ENCODE results near the gene CNOT4.

Gene CNOT4

GRCh38 chr7:135403302-135403701, 106.6 kb downstream of the CNOT4 start:
- no peak for DNase-seq (ENCODE audit: low spot score)

DNA sequence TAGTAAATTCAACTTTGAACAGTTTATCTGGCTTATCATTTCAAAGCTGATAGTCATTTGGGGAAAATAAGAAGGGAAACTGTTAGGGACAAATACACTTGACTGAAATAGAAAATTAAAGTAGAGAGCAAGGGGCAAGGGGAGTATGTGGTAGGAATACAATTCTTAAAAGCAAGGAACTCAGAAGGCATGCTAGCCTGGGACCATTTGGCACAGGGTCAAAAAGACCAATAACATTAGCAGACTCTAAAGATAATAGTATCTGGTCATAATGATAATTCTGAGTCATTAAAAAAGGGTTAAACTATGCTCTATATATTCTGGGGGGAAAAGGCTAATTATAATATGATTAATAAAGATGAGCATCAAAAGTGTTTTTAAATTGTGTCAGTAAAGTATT, 112.2 kb downstream of the CNOT4 start:
- DNase-seq (ENCODE audit: low spot score) = no peak

DNA sequence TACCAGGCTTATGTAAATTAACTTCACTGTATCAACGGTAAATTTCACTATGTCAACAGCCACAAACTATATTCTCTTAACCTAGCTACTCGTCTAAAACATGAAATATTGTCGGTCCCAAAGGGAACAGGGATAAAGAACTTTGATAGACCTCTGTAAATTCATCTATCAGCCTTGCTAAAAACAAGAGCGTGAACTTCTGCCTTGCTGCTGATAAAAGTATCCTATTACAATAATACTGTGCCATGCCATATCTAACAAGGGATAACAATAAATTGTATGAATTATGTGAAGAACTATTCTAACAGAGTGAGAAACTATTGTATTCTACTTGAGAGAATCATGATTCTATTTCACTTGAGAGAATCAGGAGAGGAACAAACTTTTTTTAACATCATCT, 117.2 kb downstream of the CNOT4 start:
- no peak for DNase-seq (ENCODE audit: low spot score)

DNA sequence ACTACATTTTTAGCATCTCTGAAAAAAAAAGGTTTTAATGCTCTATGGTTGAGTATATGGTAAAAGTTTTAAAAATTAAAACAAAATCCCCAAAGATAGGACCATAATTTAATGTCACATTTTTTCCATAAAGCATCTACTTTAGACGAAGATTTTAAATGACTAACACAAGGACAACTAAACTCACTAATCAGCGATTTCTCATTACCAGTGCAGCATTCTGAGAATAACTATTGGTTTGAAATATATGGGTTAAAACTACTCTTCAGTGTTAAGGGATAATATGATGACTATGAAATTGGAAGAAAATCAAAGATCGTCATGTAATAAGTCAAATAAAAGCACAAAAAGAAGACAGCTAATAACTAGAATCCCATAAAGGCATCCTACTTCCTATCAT, 118.4 kb downstream of the CNOT4 start:
- no peak for DNase-seq (ENCODE audit: low spot score)

DNA sequence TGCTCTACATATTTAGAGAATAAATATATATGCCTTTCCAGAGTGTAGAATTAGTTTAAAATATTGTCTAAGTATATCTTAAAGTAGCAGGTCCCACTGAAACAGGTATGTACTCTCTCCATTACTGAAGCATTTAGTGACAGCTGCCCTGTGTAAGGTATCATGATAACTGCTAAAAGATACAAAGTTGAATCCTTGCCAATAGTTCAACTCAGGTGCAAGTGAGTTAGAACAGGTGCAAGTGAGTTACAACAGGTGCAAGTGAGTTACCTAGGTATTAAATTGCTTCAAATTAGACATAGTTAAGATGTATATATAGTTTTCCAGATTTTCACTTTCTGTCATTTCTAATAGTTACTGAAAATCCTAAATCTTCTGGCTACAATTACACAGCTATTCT, 119.1 kb downstream of the CNOT4 start:
- DNase-seq (ENCODE audit: low spot score) = no peak

DNA sequence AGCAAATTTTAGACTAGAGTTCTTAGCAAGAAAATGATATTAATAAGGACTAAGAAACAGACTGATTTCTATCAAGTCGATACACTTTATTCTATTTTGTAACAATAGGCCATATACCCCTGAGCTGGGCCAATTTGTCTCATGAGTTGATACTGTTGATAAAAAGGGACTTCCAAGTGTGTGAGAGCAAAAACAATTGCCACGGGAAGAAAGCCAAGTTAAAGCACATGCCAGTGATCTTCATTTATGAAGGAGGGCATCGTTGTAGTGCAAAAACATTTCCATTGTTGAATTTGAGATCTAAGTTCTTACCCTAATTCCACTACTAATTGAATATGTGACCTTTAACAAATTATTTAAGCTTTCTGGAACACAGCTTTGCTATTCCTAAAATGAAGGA, 119.9 kb downstream of the CNOT4 start:
- no peak for DNase-seq (ENCODE audit: low spot score)

DNA sequence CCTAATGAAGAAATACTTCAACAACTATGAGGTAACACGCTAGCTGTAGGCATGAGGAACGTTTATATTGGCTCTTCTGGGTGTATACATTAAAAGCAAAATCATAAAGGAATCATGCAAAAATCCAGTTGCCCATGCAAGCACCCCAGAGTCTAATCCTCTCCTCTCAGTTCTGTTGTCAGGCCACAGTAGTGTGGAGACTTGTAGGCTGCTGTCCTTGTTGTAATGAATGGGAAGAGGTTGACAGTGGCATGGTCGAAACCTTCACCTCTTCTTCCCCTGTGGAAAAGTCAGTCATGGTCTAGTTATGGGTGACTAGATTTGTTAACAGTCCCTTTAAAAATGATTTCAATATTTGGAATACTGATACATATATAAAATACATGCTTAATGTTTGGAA, 121.3 kb downstream of the CNOT4 start:
- no peak for DNase-seq (ENCODE audit: low spot score)

GRCh38 chr7:135386776-135387175, 123.1 kb downstream of the CNOT4 start:
- no peak for DNase-seq (ENCODE audit: low spot score)

DNA sequence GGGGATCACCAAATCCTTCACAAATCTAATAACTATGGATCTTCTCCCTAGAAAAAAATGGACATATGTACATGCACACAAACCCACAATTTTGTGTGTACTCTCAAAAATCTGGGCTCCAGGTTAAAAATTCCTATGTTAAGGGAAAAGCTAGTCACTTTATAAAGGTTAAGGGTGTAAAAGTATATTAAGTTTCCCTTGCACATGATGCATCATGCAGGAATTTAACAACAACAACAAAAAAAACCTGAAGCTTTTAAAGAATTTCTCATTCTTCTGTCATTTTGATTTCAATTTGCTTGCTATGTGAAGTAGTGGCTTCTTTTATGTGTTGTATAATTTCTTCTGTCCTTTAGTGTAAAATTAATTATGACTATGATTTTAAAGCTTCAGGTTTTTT, 123.7 kb downstream of the CNOT4 start:
- no peak for DNase-seq (ENCODE audit: low spot score)

- no peak for DNase-seq (ENCODE audit: low spot score)
These were observed 124.7 kb downstream of the CNOT4 start for GRCh38 chr7:135385209-135385608.

GRCh38 chr7:135383525-135384175, 126.3 kb downstream of the CNOT4 start:
- no peak for DNase-seq (ENCODE audit: low spot score)

DNA sequence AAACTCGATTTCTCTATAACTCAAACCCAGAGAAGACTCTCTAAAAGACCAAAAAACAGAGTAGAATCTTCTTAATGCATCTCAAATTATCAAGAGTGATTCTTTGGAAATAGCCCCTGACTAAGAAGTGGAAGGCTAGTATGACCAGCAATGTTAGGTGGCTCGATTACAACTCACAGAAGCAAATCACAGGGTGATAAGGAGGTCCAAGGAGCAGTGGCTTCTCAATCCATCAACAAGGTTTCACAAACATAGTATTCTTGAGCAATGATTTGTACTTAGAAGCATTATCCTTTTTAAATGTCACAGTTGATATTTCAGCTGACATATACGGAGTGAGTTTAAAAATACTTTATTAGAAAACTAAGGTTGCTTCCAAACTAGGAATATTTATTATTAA, 127.7 kb downstream of the CNOT4 start:
- DNase-seq (ENCODE audit: low spot score) = no peak

- no peak for DNase-seq (ENCODE audit: low spot score)
These were observed 128.5 kb downstream of the CNOT4 start for GRCh38 chr7:135381369-135381768.

DNA sequence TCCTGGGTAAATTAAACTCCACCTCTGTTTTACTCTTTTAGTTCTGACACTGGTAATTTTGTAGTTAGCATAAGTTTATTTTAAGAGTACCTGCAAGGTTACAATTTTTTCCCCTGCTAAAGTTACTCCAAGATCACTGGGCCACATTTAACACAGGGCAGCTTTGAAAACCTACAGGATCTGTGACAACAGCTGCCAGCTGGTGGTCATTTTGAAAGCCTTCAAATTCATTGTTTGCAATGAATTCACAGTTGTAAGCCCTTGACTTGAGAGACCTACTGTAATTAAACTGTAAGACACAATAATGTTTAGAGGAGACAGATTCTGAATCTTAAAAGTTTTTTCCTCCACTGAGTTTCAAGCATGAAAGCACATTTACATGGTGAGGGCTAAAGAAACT, 129.6 kb downstream of the CNOT4 start:
- DNase-seq (ENCODE audit: low spot score) = no peak

DNA sequence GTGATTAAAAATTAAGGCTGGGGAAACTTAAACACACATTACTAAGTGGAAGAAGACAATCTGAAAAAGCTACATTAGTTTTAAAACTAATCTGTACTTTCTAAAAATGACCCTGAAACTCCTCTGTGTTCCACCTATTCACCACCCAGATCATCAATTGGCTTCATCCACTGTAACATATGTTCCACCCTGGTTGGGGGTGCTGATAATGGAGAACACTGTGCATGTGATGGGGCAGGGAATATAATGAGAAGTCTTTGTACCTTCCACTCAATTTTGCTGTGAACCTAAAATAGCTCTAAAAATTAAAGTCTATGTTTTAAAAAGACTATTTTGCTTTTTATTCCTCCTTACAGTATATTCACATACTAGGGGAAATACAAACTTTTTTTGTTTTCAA, 132.7 kb downstream of the CNOT4 start:
- DNase-seq (ENCODE audit: low spot score) = no peak

DNA sequence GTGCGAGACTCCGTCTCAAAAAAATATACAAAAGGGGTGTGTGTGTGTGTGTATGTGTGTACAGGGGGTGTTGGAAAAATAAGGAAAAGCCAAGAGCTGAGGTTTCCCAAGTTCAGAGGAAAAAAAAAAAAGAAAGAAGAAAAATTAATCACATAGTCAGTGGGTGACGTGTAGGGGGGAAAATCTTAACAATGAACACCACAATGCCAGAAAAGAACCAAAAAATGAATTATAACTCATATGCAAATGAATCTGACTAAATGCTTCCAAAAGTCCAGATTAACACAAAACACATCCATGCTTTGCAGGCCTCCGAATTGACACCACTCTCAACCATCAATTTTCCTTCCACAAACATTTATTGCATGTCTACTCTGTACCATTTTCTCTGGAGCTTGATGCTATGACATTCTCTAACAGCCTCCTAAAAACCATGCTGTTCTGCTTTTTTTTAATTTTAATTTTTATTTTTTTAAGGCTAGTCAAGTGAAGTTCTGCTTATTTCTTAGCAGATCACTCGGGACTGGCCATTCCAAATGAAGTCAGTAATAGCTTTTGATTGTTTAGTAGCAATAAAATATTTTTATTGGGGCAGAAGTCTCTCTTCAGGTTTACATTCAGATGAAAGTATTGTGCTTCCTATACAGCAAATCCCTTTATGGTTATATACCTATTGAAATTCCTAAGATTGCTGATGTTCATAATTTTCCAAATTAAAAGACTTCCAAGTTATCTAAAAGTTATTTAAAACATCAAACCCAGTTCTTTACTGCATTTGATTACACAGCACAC, 133.8 kb downstream of the CNOT4 start:
- no peak for DNase-seq (ENCODE audit: low spot score)

DNA sequence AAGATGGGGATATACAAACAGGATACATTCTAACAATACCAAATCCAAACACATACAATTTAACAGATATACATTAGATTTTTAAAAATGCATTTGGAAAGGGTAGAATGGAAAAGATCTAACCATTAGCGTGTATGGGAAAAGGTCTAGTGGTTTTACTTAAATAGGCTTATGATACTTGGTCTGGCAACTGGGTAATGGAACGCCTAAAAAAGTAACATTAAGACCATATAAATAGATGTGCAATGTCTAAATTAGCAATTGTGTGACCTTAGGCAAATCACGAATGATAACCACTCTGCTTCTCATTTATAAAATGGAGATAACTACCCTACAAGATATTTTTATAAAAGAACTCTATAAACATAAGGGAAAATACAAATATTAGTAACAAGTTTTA, 135.2 kb downstream of the CNOT4 start:
- DNase-seq (ENCODE audit: low spot score) = no peak

DNA sequence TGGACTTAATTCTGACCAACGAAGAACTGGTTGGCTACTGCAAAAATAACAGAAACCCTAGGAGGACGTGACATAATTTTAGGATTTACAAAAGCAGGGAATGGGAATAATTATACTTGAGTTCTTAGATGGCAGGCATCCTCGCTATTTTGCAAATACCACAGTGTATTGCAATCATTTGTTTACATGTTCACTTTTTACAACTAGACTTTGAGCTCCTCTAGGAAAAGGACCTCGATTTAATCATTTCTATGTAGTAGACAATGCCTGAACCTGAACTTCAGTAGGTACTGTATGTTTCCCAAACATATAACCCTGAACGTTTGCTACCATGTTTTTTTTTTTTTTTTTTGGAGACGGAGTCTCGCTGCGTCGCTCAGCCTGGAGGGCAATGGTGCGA, 137.7 kb downstream of the CNOT4 start:
- DNase-seq (ENCODE audit: low spot score) = no peak

DNA sequence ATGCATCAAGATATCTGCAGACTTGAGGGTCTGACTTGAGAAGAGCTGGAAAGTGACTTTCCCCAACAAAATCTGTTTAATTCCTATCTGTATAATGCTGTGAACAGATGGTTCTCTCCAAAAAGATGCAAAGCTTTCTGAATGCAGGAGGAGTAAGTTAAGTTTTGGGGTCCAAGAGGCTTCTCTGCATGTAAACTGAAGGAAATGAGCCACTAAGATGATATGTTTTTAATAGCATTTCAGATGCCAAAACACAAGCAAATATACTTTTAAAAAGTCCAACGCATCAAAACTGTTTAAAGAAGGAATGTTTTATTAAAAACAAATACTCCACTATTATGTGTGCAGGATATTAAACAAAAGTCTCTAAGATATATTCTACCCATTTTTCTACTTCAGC, 139.2 kb downstream of the CNOT4 start:
- DNase-seq (ENCODE audit: low spot score) = no peak

- no peak for DNase-seq (ENCODE audit: low spot score)
These were observed 140.5 kb downstream of the CNOT4 start for GRCh38 chr7:135369405-135369804.

DNA sequence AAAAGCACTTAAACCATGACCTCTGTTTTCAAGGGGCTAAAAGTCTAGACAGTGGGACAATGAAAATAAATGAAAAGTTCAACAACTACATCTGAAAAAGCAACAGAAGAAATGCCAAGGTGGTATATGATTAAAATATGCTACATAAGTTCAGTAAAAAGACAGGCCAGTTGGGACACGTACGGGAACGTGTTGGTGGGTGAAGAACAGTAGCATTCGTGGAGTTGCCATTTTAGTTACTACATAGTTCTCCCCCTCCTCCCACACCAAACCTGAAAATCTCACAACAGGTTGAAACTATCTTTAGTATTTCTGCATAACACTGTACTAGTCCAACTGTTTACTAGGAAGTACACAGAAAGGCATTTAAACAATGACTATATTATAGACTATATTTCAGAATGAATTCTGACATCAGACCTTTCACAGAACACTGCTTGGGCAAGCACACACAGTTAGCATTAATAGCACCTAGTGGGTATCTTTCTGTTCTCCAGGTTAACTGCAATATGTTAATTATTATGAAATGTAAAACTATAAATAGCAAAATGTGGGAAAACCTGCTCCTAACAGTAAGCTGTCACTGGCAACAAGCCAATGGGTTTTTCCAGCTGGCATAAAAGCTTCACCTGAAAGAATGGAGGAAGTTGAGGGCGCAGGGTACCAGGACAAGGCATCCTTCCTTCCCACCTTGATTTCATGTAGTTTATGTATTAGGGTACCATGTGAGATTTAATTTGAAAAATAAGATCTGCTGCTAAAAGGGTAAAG, 141.3 kb downstream of the CNOT4 start:
- DNase-seq (ENCODE audit: low spot score) = no peak

DNA sequence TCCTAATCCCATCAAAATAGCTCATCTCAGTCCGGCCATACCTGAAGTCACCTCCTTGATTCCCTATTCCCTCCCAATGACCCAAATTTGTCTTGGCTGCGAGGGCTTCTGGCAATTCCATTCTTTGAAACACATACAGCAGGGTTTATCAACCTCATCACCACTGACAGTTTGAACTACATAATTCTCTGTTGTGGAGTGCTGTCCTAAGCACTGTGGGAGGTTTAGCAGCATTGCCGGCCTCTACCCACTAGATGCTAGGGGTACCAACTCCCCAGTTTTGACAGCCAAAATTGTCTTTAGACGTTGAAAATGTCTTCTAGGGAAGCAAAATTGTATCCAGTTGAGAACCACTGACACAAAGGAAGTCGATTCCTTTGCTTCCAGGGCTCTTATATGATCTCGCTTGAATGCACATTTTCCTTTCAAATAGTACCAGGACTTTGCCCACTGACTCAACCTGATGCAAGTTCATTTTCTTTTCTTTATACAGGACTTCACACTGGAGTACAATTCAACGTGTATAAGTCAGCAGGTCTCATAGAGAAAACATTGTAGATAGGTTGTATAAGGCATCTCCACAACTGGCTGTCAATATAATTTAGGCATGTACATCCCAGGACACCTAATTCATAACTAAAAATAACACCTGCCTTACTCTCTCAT, 142.9 kb downstream of the CNOT4 start:
- no peak for DNase-seq (ENCODE audit: low spot score)

GRCh38 chr7:135365721-135366120, 144.2 kb downstream of the CNOT4 start:
- DNase-seq (ENCODE audit: low spot score) = no peak
